RWPE2 (cell line): ENCODE measurements around the gene PROCA1.

Source experiments
- ATAC-seq: fragments of 200-7000 bp; cut with Tn5 transposase; 3 replicates; pipeline ENCODE4 v1.9.1; 2021; ENCODE audit warnings: low read depth
- DNase-seq: peaks from one replicate; pipeline ENCODE4 v3.0.0-alpha.2; 2020; ENCODE audit warnings: low spot score
- H3K27ac ChIP-seq: fragments of 450-650 bp; 2 replicates; pipeline ENCODE4 v1.5.1; 2017; ENCODE audit warnings: mild to moderate bottlenecking; ENCODE audit not compliant: poor library complexity, severe bottlenecking
- H3K27me3 ChIP-seq: fragments of 250-450 bp; sonication (Bioruptor Pico); 2 replicates; pipeline ENCODE4 v1.5.1; 2021; ENCODE audit warnings: mild to moderate bottlenecking, moderate library complexity; ENCODE audit not compliant: insufficient read depth, poor library complexity, severe bottlenecking
- H3K36me3 ChIP-seq: fragments of 250-450 bp; sonication (Bioruptor Pico); 2 replicates; pipeline ENCODE4 v1.5.1; 2020; ENCODE audit warnings: low read depth, mild to moderate bottlenecking, moderate library complexity
- H3K4me1 ChIP-seq: fragments of 250-450 bp; sonication (Bioruptor Pico); 2 replicates; pipeline ENCODE4 v1.5.1; 2021; ENCODE audit warnings: mild to moderate bottlenecking, moderate library complexity; ENCODE audit not compliant: insufficient read depth, poor library complexity, severe bottlenecking
- H3K4me3 ChIP-seq: fragments of 250-450 bp; sonication (Bioruptor Pico); 2 replicates; pipeline ENCODE4 v1.5.1; 2021; ENCODE audit warnings: mild to moderate bottlenecking, moderate library complexity; ENCODE audit not compliant: severe bottlenecking
- H3K9me3 ChIP-seq: fragments of 250-450 bp; sonication (Bioruptor Pico); 2 replicates; pipeline ENCODE4 v1.5.1; 2021; ENCODE audit warnings: mild to moderate bottlenecking, moderate library complexity; ENCODE audit not compliant: severe bottlenecking
- TF ChIP-seq, protein P1 (sequence below): fragments of 450-650 bp; IDR thresholded peaks from one replicate; pipeline ENCODE4 v1.5.1; 2017; ENCODE audit warnings: mild to moderate bottlenecking, moderate library complexity; ENCODE audit not compliant: poor library complexity, severe bottlenecking

Gene PROCA1, protein sequence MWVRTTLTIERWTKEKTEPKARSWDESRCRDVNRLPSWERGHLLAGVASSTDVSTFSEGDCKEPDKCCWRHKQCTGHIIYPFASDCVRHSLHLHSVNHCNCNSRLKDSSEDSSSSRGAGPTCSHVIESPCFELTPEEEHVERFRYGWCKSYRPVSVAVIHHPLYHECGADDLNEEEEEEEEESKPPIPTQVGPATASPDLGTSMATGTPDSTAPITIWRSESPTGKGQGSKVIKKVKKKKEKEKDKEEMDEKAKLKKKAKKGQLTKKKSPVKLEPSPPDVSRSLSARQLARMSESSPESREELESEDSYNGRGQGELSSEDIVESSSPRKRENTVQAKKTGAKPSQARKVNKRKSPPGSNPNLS

DNA sequence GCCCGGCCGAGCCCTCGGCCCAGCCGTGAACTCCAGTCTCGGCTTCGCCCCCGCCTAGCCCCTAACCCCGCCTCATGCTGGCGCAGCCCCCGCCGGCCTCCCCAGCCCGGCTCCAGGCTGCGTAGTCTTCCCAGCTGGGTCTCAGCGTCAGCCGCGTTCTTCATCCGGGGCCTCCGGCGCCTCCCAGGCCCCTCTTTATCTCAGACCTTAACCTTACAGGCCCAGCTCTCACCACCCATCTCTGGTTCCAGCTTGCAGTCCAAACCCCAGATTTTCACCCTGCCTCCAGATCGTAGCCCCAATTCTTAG is at the start of gene PROCA1:
Gene PROCA1 (minus strand): TSS at position 166 of the 309 bp plus-strand sequence. CDS start 228 bp downstream, outside the sequence.
- Histone ChIP-seq H3K27me3 (no peaks in the 10 kb centered on the region), H3K4me3 (peak within 1 kb of the TSS; percentile 47), H3K36me3 (peaks cover 29% of the 10 kb centered on the region), H3K4me1 (no peaks in the 10 kb centered on the region), H3K27ac (peak within 1 kb of the TSS; percentile 73), H3K9me3 (no peaks in the 10 kb centered on the region)
- DNase-seq = no peak
- no peak; the same call in 2 of the 3 replicates for ATAC-seq
- TF ChIP-seq, protein P1, sequence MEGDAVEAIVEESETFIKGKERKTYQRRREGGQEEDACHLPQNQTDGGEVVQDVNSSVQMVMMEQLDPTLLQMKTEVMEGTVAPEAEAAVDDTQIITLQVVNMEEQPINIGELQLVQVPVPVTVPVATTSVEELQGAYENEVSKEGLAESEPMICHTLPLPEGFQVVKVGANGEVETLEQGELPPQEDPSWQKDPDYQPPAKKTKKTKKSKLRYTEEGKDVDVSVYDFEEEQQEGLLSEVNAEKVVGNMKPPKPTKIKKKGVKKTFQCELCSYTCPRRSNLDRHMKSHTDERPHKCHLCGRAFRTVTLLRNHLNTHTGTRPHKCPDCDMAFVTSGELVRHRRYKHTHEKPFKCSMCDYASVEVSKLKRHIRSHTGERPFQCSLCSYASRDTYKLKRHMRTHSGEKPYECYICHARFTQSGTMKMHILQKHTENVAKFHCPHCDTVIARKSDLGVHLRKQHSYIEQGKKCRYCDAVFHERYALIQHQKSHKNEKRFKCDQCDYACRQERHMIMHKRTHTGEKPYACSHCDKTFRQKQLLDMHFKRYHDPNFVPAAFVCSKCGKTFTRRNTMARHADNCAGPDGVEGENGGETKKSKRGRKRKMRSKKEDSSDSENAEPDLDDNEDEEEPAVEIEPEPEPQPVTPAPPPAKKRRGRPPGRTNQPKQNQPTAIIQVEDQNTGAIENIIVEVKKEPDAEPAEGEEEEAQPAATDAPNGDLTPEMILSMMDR = no peak

DNA sequence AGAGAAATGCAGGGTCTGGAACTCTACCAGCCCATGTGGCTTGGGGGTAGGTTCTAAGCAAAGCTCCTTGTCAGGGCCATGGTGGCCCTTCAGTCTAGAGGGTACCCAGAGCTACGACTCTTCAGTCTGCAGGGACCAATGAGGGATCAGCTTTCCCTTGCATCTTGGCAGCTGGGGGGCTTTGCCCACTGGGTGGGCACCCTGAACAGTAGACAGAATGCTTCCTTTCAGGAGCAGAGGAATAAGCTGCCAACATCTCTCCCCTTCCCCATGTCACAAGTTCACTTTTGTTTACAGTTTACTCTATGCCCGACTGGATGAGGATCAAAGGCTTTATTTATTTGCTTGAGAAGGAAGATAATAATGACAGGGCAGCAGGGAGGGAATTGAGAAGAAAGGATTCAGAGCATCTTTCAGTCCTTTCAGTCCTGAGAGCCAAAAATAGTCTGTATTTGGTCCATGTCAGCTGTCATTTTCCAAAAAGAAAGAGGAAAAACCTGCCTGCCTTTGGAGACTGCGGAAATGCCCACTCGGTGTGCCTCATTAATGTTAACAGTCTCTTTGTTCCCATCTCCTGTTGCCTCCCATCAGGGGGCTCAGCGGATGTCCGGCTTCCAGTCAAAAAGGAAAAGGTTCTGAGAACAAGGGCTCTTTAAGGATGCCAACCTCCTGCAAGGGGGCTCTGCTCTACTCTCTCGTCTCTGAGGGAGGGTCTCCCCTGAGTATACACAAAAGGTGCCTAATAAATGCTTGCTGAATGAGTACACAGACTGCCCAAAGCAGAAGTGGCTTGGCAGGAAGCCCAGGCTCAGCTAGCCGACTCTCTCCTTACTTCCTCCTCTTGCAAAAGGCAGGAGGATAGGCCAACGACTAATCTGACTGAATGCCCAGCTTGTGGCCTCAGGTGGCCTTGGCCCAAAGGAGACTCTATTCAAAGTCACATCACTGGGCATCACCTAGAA is 49.2 kb upstream of the PROCA1 start:
- no peaks in the 10 kb centered on the region for H3K9me3 ChIP-seq
- H3K36me3 ChIP-seq = peaks cover 66% of the 10 kb centered on the region

DNA sequence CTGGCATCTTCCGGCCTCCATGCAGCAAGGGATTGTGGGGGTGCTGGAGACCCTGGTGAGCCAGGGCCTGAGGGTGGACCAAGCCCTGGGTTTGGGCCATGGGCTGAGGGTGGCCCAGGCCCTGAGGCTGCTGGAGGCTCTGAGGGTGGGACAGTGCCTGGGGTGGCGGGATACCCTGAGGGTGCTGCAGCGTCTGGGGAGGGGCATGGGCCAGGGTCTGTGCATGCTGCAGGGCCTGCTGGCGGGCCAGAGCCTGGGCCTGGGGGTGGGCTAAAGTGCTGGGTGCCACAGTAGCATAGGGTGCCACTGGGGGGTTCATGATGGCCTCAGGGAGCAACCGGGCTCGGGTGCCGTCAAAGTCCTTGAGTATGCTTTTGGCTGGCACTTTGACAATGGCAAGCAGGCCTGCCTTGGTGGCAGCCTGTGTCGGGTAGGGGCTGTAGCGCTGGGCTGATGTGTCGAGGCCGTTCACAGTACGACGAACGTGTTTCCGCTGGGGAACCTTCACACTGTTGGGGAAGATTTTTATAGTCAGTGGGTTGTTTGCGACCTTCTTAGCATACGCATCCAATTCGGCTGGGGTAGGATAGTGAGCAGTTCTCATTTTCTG is 47.7 kb upstream of the PROCA1 start:
- H3K36me3 ChIP-seq = peaks cover 57% of the 10 kb centered on the region
- TF ChIP-seq, protein P1 = no peak
- no peak overlapping the region for H3K4me3 ChIP-seq

More for the DNA sequence above, 49.2 kb upstream of the PROCA1 start:
- Histone ChIP-seq H3K4me1 (no peaks in the 10 kb centered on the region), H3K27ac (peak overlapping the region; percentile 17), H3K4me3 (no peak overlapping the region), H3K27me3 (no peaks in the 10 kb centered on the region)
- TF ChIP-seq, protein P1 = no peak
- ATAC-seq (peak; percentile 47; the same call in 2 of the 3 replicates), DNase-seq (no peak)

DNA sequence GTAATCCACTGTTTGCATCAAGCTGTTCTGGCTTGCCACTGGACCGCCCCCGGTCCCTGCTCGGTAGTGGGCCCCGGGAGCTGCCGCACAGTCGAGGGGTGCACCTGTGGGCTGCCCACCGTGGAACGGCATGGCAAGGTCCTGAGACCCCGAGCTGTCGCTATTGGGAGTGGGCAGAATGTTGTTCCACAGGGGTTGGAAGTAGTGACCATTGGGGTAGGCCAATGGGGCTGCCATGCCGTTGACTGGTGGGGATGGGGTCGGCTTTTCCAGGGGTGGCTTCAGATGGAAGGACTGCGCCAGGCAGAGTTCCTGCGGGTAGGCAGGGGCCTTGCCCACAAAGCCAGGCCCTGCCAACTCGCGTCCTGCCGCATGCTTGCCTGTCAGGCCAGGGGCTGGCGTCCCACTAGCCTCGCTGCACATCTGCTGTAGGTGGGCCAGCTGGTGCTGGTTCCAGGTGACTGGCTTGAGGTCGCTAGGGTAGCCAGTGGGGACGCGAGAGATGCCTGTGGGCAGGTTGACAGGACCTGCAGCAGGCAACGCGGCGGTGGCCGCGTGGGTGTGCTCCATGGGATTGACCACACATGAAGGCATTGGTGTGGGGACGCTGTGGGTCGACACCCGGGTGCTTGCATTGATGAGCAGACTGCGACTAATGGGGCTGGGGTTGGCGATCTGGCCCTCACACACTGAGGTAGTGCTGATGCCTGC is 46.9 kb upstream of the PROCA1 start:
- Histone ChIP-seq H3K27me3 (no peaks in the 10 kb centered on the region), H3K9me3 (no peaks in the 10 kb centered on the region), H3K36me3 (peaks cover 53% of the 10 kb centered on the region), H3K27ac (no peak overlapping the region), H3K4me1 (no peaks in the 10 kb centered on the region), H3K4me3 (no peak overlapping the region)
- ATAC-seq (no peak), DNase-seq (no peak)
- TF ChIP-seq, protein P1 = no peak

More for the DNA sequence above, 47.7 kb upstream of the PROCA1 start:
- no peaks in the 10 kb centered on the region for H3K27me3 ChIP-seq
- no peaks in the 10 kb centered on the region for H3K4me1 ChIP-seq
- DNase-seq (no peak), ATAC-seq (no peak)
- H3K9me3 ChIP-seq = no peaks in the 10 kb centered on the region
- no peak overlapping the region for H3K27ac ChIP-seq
